PC-3 (cell line): ENCODE measurements around the gene NKX6-1.

Source experiments
- EZH2 ChIP-seq: fragments of 300-600 bp; sonication (generic); IDR thresholded peaks from one replicate; pipeline ENCODE4 v1.6.1; 2017; ENCODE audit warnings: antibody characterized with exemption, mild to moderate bottlenecking, low read length; ENCODE audit not compliant: unreplicated experiment
- EZH2phosphoT487 ChIP-seq: fragments of 300-600 bp; sonication (generic); IDR thresholded peaks from 2 replicates; pipeline ENCODE4 v1.6.1; 2018; ENCODE audit warnings: mild to moderate bottlenecking, antibody characterized with exemption, low read length, borderline replicate concordance
- TF ChIP-seq, protein P1 (sequence below): fragments of 300-600 bp; sonication (generic); conservative IDR thresholded peaks from 2 replicates; pipeline ENCODE4 v1.5.1; 2017; ENCODE audit warnings: antibody characterized with exemption, low read depth, mild to moderate bottlenecking, low read length

GRCh38 chr4:84495794-84496261 lies 3.3 kb downstream of the NKX6-1 start:
- TF ChIP-seq, protein P1, sequence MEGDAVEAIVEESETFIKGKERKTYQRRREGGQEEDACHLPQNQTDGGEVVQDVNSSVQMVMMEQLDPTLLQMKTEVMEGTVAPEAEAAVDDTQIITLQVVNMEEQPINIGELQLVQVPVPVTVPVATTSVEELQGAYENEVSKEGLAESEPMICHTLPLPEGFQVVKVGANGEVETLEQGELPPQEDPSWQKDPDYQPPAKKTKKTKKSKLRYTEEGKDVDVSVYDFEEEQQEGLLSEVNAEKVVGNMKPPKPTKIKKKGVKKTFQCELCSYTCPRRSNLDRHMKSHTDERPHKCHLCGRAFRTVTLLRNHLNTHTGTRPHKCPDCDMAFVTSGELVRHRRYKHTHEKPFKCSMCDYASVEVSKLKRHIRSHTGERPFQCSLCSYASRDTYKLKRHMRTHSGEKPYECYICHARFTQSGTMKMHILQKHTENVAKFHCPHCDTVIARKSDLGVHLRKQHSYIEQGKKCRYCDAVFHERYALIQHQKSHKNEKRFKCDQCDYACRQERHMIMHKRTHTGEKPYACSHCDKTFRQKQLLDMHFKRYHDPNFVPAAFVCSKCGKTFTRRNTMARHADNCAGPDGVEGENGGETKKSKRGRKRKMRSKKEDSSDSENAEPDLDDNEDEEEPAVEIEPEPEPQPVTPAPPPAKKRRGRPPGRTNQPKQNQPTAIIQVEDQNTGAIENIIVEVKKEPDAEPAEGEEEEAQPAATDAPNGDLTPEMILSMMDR = no peak
- TF ChIP-seq EZH2 (no peak), EZH2phosphoT487 (no peak)
